PC-3 (cell line): ENCODE data around the gene BRD9.
"Not testable (repeated sequence)": the region's sequence is repeated elsewhere in the genome, so short reads cannot be mapped to it uniquely, and the experiment has no call there.

ENCODE experiments used
- CTCF ChIP-seq: fragments of 300-600 bp; sonication (generic); conservative IDR thresholded peaks from 2 replicates; pipeline ENCODE4 v1.5.1; 2017; ENCODE audit warnings: antibody characterized with exemption, low read depth, mild to moderate bottlenecking, low read length
- EZH2 ChIP-seq: fragments of 300-600 bp; sonication (generic); IDR thresholded peaks from one replicate; pipeline ENCODE4 v1.6.1; 2017; ENCODE audit warnings: antibody characterized with exemption, mild to moderate bottlenecking, low read length; ENCODE audit not compliant: unreplicated experiment
- EZH2phosphoT487 ChIP-seq: fragments of 300-600 bp; sonication (generic); IDR thresholded peaks from 2 replicates; pipeline ENCODE4 v1.6.1; 2018; ENCODE audit warnings: mild to moderate bottlenecking, antibody characterized with exemption, low read length, borderline replicate concordance

- TF ChIP-seq CTCF, EZH2, EZH2phosphoT487: not testable (repeated sequence)
Observed at GRCh38 chr5:929182-929581, 36.6 kb upstream of the BRD9 start.
